Neural cell (in vitro differentiated cells): ENCODE results near the gene ZBTB7A.

Experiments used
- POLR2AphosphoS5 ChIP-seq: IDR thresholded peaks from 2 replicates; pipeline ENCODE4 v1.6.1; 2012
- TAF1 ChIP-seq: IDR thresholded peaks from 2 replicates; pipeline ENCODE4 v1.6.1; 2012; ENCODE audit warnings: low read depth
- TF ChIP-seq, protein P1 (sequence below): fragments of 450-650 bp; IDR thresholded peaks from 2 replicates; pipeline ENCODE4 v1.5.1; 2014; ENCODE audit warnings: antibody characterized with exemption, mild to moderate bottlenecking, moderate library complexity; ENCODE audit not compliant: poor library complexity, severe bottlenecking
- TF ChIP-seq, protein P2 (sequence below): IDR thresholded peaks from 2 replicates; pipeline ENCODE4 v1.6.1; 2012; ENCODE audit warnings: borderline replicate concordance

DNA sequence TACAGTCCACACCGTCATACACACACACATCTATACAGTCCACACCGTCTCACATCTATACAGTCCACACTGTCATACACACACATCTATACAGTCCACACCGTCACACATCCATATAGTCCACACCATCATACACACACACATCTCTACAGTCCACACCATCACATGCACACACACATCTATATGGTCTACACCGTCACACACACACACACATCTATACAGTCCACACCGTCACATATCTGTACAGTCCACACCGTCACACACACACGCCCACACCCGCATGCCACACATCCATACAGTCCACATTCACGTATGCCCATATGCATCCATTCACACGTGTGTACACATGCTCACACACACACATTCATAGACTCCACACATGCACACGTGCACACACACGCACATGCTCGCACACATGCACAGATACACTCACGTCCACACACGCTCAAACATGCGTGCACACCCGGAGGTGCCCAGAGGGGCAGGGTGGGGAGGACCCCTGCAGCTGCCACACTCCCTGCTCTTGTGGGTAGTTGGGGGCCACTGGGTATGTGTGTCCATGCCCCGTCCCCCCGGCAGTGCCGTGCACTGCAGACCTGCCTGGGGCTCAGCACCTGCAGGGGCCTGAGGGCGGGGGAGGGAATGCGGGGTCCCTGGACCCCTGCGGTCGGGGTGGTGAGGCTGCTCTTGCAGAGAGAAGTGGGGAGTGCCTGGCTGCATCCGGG is 30.0 kb downstream of the ZBTB7A start:
- TF ChIP-seq POLR2AphosphoS5: no peak
- no peak for TF ChIP-seq TAF1
- TF ChIP-seq, protein P1, sequence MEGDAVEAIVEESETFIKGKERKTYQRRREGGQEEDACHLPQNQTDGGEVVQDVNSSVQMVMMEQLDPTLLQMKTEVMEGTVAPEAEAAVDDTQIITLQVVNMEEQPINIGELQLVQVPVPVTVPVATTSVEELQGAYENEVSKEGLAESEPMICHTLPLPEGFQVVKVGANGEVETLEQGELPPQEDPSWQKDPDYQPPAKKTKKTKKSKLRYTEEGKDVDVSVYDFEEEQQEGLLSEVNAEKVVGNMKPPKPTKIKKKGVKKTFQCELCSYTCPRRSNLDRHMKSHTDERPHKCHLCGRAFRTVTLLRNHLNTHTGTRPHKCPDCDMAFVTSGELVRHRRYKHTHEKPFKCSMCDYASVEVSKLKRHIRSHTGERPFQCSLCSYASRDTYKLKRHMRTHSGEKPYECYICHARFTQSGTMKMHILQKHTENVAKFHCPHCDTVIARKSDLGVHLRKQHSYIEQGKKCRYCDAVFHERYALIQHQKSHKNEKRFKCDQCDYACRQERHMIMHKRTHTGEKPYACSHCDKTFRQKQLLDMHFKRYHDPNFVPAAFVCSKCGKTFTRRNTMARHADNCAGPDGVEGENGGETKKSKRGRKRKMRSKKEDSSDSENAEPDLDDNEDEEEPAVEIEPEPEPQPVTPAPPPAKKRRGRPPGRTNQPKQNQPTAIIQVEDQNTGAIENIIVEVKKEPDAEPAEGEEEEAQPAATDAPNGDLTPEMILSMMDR: no peak
- TF ChIP-seq, protein P2, sequence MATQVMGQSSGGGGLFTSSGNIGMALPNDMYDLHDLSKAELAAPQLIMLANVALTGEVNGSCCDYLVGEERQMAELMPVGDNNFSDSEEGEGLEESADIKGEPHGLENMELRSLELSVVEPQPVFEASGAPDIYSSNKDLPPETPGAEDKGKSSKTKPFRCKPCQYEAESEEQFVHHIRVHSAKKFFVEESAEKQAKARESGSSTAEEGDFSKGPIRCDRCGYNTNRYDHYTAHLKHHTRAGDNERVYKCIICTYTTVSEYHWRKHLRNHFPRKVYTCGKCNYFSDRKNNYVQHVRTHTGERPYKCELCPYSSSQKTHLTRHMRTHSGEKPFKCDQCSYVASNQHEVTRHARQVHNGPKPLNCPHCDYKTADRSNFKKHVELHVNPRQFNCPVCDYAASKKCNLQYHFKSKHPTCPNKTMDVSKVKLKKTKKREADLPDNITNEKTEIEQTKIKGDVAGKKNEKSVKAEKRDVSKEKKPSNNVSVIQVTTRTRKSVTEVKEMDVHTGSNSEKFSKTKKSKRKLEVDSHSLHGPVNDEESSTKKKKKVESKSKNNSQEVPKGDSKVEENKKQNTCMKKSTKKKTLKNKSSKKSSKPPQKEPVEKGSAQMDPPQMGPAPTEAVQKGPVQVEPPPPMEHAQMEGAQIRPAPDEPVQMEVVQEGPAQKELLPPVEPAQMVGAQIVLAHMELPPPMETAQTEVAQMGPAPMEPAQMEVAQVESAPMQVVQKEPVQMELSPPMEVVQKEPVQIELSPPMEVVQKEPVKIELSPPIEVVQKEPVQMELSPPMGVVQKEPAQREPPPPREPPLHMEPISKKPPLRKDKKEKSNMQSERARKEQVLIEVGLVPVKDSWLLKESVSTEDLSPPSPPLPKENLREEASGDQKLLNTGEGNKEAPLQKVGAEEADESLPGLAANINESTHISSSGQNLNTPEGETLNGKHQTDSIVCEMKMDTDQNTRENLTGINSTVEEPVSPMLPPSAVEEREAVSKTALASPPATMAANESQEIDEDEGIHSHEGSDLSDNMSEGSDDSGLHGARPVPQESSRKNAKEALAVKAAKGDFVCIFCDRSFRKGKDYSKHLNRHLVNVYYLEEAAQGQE: no peak
